22Rv1 (cell line): Measurements from ENCODE around the gene SELENOS.

ENCODE experiments used
- CTCF ChIP-seq: fragments of 450-650 bp; IDR thresholded peaks from 2 replicates; pipeline ENCODE4 v1.5.1; 2017; ENCODE audit warnings: mild to moderate bottlenecking
- ZFX ChIP-seq: fragments of 450-650 bp; IDR thresholded peaks from 2 replicates; pipeline ENCODE4 v1.6.1; 2017; ENCODE audit warnings: antibody characterized with exemption, borderline replicate concordance

GRCh38 chr15:101275018-101275417, 2.3 kb downstream of the SELENOS start:
- TF ChIP-seq CTCF (no peak), ZFX (no peak)
